HG02623 (cell line): Measurements from ENCODE around the gene SEMA4F.
"Not testable (repeated sequence)": the region's sequence is repeated elsewhere in the genome, so short reads cannot be mapped to it uniquely, and the experiment has no call there.

Source experiments
- ATAC-seq: cut with Tn5 transposase; IDR thresholded peaks from one replicate; pipeline ENCODE4 v1.9.1; 2021; ENCODE audit warnings: moderate library complexity; ENCODE audit not compliant: unreplicated experiment

The SEMA4F gene, protein sequence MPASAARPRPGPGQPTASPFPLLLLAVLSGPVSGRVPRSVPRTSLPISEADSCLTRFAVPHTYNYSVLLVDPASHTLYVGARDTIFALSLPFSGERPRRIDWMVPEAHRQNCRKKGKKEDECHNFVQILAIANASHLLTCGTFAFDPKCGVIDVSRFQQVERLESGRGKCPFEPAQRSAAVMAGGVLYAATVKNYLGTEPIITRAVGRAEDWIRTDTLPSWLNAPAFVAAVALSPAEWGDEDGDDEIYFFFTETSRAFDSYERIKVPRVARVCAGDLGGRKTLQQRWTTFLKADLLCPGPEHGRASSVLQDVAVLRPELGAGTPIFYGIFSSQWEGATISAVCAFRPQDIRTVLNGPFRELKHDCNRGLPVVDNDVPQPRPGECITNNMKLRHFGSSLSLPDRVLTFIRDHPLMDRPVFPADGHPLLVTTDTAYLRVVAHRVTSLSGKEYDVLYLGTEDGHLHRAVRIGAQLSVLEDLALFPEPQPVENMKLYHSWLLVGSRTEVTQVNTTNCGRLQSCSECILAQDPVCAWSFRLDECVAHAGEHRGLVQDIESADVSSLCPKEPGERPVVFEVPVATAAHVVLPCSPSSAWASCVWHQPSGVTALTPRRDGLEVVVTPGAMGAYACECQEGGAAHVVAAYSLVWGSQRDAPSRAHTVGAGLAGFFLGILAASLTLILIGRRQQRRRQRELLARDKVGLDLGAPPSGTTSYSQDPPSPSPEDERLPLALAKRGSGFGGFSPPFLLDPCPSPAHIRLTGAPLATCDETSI

GRCh38 chr2:74653985-74654882 lies at the start of gene SEMA4F:
SEMA4F (plus strand) TSS chr2:74654247; CDS start chr2:74654377, 130 bp downstream.
- ATAC-seq: peak; percentile 100

GRCh38 chr2:74606927-74607326 lies 47.1 kb upstream of the SEMA4F start:
- ATAC-seq: no peak

DNA sequence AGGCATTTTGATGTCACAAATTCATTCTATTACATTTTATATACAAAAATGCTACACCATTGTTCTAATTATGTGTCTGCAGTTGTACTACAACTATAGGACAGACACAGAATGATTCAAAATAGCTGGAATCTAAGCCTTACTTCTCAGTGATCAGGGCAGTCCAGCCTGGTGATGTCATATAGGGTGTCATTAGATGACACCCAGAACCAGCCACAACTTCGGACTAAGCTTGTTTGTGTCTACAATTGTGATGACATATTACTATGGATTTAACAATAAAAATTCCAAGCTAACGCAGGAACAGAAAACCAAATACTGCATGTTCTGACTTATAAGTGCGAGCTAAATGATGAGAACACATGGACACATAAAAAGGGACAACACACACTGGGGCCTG lies 36.9 kb upstream of the SEMA4F start:
- ATAC-seq: no peak

- ATAC-seq: no peak
These were observed 35.5 kb upstream of the SEMA4F start for GRCh38 chr2:74618410-74619083.

DNA sequence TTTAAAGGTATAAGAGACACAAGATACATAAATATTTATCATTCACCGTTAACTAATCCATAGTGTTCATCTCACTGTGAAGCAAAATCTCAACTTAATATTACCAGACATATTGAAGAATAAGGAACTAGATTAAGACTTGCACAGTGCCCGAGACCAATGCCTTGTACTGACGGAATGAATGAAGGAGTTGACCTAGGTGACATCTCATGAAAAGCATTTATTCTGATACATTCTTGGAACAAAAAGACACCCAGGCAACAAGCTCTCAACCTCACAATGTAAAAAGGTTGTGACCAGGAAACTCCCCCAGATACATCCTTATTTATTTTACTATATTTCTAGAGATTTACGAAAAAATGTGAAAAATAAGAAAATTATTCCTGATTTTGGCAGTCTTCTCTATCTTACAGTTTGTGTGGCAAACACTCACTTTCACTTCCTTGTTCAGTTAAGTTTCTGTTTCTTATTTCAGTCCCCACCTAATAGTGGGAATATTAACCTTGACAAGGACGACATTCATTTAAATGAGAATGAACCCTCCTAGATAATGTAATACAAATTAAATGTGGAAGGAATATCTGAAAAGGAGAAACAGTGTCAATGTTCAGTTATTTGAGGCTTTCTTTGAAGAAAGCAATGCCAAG lies 34.3 kb upstream of the SEMA4F start:
- no peak for ATAC-seq

GRCh38 chr2:74620671-74621070 lies 33.4 kb upstream of the SEMA4F start:
- no peak for ATAC-seq

DNA sequence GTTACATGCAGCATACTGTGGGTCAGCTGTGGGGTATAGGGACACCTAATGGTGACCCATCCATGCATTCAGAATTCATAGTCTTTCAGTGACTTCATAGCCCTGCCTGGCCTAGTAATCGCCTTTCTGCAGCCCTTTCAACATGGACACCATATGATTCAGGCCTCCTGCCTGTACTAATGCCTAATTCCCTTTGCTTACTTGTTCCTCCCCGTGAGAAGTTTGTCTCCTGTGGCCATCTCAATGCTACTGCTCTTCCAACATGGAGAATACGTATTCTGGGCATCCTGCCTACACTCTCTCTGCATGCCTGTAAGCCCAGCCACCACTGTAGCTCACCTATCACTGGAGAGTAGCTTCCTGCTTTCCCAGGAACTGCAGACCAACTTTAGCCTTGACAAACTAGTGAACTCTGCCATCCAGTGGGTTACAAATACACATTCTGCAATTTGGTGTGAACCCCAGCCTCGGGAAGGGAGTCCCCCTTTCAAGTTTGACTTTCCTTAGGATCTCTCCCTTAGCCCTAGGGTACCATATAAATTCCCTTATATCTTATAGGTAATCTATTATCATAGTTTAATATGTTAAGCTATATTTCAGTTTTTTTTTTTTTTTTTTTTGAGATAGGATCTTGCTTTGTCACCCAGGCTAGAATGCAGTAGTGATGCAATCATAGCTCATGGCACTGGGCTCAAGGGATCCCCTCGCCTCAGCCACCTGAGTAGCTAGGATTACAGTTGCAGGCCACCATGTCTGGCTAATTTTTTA lies 28.2 kb upstream of the SEMA4F start:
- ATAC-seq: no peak

DNA sequence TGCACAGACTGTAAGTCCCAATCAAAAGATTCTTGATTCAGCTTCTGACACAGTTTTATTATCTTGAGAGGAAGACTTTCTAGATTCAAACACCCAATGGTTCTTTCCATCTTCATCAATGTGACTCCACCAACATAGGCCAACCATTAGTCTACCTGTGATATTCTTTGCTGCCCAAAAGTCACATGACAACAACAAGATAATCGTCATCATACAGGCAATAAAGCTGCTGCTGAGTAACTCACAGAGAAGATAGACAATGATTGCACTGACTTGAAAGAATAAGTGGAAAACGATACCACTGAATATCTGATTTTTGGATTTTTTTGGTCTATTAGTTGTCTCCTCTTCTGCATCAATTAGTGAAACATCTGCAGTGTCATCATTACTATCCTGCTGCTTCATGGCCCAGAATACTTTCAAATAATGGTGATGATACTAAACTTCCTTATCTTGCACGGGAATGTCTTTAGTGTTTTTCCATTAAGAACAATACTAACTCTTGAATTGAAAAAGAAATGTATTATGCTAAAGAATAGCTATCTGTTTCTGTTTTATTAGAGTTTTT lies 25.4 kb upstream of the SEMA4F start:
- ATAC-seq: no peak

GRCh38 chr2:74630454-74630853 lies 23.6 kb upstream of the SEMA4F start:
- not testable (repeated sequence) for ATAC-seq

- ATAC-seq: no peak
These were observed 21.7 kb upstream of the SEMA4F start for GRCh38 chr2:74632209-74632938.

DNA sequence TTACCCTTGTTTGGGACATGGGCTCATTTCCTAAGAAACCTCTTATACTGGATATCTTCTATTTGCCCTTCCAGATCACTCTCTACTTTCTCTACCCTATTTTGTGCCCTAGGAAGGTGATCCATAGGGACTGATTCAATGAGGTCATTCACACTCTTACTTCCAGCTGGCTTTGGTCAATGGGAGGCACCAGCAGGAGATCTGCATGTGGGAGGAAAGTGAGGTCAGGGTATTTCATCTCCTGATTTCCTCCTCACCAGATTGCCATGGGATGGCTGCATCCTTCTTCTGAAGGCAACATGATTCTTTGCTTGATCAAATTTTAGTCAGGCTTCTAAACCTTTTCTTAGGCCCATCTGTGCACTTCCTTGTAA lies 21.1 kb upstream of the SEMA4F start:
- no peak for ATAC-seq

DNA sequence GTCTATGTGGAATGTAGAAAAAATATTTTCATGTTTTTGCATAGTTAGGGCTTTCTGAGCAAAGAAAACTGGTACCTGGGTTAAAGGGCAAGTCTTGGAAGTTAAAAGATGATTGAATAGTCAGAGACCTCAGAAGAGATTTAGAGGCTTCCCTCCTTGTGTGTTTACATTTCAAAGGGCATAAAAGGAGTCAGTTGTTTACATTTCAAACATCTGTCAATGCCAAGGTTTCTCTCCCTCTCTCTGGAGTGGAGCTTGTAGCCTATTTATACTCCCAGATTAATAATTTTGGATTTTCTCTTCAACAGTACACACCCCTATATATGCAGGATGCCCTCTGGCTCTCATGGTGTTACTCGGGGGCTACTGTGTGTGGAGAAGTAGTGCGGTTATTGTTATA lies 14.5 kb upstream of the SEMA4F start:
- no peak for ATAC-seq

GRCh38 chr2:74645344-74645743 lies 8.7 kb upstream of the SEMA4F start:
- no peak for ATAC-seq

DNA sequence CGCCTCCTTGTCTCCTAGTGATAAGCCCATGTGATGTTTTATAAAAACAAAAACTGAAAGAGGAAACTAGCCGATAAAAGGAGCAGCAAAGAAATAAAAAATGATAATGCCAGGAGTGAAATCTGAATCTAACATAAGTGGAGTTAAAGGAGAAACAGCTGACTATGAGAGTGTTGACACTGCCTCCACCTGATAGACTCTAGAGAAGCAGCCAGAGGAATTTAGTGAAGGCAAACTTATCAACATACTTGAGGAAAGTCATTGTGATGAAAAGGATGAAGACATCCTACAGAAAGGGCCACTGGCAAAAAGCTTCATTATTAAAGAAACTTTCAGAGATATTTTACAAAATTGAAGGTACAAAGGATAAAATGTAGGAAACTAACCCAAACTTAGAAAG lies 7.8 kb upstream of the SEMA4F start:
- no peak for ATAC-seq

DNA sequence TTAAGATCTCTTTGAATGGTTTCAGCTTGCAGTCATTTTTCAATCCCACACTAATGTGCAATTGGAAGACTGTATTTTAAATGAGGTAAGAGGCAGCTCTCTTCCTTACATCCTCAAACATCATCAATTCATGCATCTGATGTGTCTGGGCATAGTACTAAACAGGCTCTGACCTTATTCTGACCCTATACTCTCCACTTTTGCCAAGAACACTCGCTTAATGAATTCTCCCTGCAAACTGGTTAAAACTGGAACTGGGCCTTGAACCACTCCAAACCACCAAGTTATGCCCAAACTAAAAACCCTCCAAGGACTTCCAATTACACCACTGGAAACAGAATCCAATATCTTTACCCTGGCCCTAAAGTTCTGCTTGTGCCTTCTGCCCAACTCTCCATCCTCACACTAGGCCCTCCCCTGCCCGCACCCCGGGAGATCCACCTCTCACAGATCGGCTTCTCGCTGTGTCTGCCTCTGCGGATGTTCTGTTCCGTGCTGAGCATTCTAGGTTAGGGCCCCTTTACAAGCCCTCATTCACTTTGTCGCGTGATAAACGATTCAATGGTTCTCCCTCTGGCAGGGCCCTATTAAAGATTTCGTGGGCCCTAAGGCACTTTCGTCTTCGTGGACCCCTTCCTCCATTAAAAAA lies 7.1 kb upstream of the SEMA4F start:
- ATAC-seq: no peak

DNA sequence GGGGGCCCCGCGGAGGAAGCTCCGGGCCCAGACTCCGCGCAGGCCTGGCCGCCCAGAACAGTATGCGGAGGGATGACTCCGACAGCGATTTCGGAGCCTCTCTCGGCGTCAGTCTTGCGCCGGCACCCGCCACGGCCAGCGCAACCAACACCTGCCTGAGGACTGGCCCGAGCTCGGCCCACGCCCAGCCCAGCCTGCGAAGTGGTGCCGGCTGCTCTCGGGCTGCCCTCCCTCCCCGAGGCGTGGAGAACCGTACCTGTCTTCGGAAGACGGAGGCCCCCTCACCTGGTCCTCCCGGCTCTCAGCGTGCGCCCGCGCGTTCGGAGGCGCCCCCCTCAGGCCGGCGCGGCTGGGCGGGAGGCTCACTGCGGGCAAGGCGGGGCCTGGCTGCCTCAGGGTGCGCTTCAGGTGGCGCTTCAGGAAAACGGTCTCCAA lies 6.0 kb upstream of the SEMA4F start, which contains the start of gene M1AP:
TSS of gene M1AP (minus strand) at position 322 of the 435 bp plus-strand sequence. CDS start 8,055 bp downstream, outside the sequence.
- no peak for ATAC-seq

DNA sequence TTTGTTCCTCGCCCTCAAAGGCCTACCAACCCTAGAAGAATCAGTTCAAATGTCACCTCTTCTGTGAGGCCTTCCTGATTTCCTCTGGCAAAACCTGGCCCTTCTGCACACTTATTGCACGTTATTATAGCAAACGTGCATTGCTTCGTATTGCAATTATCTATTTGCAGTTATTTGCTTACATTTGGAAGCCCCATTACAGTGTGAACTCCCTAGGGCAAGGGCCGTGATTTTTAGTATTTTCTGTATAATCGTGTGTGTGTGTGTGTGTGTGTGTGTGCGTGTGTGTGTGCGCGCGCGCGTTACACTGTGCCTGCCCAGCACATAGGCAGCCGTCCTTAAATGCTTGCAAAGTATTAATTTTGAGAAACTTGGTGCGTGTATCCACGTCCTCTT lies 460 bp upstream of the SEMA4F start:
- peak; percentile 18 for ATAC-seq

DNA sequence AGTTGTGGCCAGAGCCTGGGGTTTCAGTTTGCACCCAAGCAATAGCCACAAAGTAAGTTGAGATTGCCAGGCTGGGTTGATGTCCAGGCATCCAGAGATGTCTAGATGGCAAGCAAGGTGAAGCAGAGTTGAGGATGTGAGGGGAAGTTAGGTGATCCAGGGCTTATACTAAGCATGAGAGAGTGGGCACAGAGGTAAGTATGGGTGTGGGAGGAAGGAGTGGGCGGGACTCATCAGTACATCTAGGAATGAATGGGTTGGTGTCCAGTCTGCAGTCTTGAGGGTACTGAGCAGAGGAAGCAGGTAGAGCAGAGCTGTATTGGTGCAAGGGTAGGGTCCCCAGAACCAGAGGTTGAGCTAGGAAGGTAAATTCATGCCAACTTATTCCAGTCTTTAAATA lies 1.5 kb downstream of the SEMA4F start:
- ATAC-seq: no peak
